Prostate gland (tissue), 2 donors: Measurements from ENCODE around the gene CREBL2. TPM values are rescaled to one million over a fixed set of nuclear protein-coding genes. Genes with fewer than 3 reads are reported as not detected.

ENCODE experiments used
- DNase-seq: peaks from one replicate; pipeline ENCODE4 v3.0.0-alpha.2; 2019; ENCODE audit warnings: low spot score
- H3K27ac ChIP-seq, 2 donors: fragments of 200-600 bp; sonication (generic); 2 replicates each; pipeline ENCODE4 v1.5.1; 2017 to 2019
- H3K27me3 ChIP-seq: fragments of 200-600 bp; sonication (generic); replicated peaks from 2 replicates; pipeline ENCODE4 v1.5.1; 2019; ENCODE audit not compliant: insufficient read depth
- H3K36me3 ChIP-seq, 2 donors: fragments of 200-600 bp; sonication (generic); 1 replicate in 1 of 2; 2 replicates in 1 of 2; pipeline versions ENCODE4 v1.5.1 to v1.8.1; 2017 to 2019
- H3K4me1 ChIP-seq: fragments of 200-600 bp; sonication (generic); replicated peaks from 2 replicates; pipeline ENCODE4 v1.5.1; 2019
- H3K4me3 ChIP-seq, 2 donors: fragments of 200-600 bp; sonication (generic); 2 replicates each; pipeline ENCODE4 v1.5.1; 2017 to 2019
- H3K9me3 ChIP-seq: fragments of 200-600 bp; sonication (generic); 2 replicates; pipeline ENCODE4 v1.5.1; 2017
- POLR2A ChIP-seq: fragments of 450-650 bp; IDR thresholded peaks from one replicate; pipeline ENCODE4 v1.6.1; 2016; ENCODE audit warnings: antibody characterized with exemption, mild to moderate bottlenecking
- POLR2AphosphoS5 ChIP-seq: sonication (generic); formaldehyde crosslinking; IDR thresholded peaks from one replicate; pipeline ENCODE4 v1.6.1; 2017; ENCODE audit warnings: antibody characterized with exemption
- WGBS: methylation state at CpG from one replicate; pipeline ENCODE4 v1.1.5; 2018; 5-methylcytosine and 5-hydroxymethylcytosine counted together
- intact Hi-C: fragments of 100-400 bp; cut with DNase I; formaldehyde crosslinking; loops from one replicate; pipeline ENCODE4 v1.14.2; 2022
- total RNA-seq, 2 donors: library from RNA; depleted of rRNA; stranded (reverse); fragments of >200 nt; gene quantifications; one replicate each; pipeline ENCODE4 v1.1.0, GENCODE V29; 2016
- TF ChIP-seq, protein P1 (sequence below), 4 experiments: fragments of 200-600 bp in 2 of 4; fragments of 450-650 bp in 2 of 4; sonication (generic) in 2 of 4; IDR thresholded peaks; 1 replicate in 3 of 4; 2 replicates in 1 of 4; pipeline ENCODE4 v1.5.1; 2016 to 2019; ENCODE audit warnings: antibody characterized with exemption in 4 of 4, mild to moderate bottlenecking in 2 of 4, moderate library complexity in 2 of 4

The CREBL2 gene
- total RNA-seq, 2 donors from 2014 or later, result 48.1 to 59.8 TPM

GRCh38 chr12:12683136-12683697, 71.5 kb downstream of the CREBL2 start:
- H3K27ac ChIP-seq, result no peak overlapping the region
- H3K4me1 ChIP-seq, result no peaks in the 10 kb centered on the region
- H3K36me3 ChIP-seq, result no peaks in the 10 kb centered on the region
- 86% methylated on average over 4 of the region's 4 CpGs for WGBS
- peaks cover 4% of the 10 kb centered on the region for H3K27me3 ChIP-seq
- TF ChIP-seq, protein P1, sequence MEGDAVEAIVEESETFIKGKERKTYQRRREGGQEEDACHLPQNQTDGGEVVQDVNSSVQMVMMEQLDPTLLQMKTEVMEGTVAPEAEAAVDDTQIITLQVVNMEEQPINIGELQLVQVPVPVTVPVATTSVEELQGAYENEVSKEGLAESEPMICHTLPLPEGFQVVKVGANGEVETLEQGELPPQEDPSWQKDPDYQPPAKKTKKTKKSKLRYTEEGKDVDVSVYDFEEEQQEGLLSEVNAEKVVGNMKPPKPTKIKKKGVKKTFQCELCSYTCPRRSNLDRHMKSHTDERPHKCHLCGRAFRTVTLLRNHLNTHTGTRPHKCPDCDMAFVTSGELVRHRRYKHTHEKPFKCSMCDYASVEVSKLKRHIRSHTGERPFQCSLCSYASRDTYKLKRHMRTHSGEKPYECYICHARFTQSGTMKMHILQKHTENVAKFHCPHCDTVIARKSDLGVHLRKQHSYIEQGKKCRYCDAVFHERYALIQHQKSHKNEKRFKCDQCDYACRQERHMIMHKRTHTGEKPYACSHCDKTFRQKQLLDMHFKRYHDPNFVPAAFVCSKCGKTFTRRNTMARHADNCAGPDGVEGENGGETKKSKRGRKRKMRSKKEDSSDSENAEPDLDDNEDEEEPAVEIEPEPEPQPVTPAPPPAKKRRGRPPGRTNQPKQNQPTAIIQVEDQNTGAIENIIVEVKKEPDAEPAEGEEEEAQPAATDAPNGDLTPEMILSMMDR (IDR thresholded peaks at IDR 0.05), result no peak
- TF ChIP-seq POLR2AphosphoS5 (no peak), POLR2A (no peak)
- H3K9me3 ChIP-seq, result no peaks in the 10 kb centered on the region
- no peak overlapping the region for H3K4me3 ChIP-seq
- DNase-seq, result no peak
- intact Hi-C loops, result no loop called here

DNA sequence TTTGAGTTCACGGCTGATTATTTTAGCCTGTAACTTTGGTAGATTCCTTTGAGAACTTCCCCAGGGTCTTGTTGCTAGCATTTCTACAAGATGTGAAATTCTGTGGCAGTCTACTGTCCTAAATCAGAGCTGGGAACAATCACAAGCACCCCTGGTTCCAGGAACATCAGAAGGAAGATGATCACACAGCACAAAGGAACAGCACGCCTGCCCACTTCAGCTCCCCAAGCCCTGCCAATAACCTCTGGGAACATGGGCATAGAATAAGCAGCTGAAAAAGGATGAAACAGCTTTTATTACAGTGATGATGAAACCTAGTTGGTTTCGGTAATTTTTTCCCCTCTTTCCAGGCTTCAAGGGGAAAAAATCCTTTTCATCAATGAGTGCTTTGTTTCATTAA, 72.0 kb downstream of the CREBL2 start:
- 65% methylated on average over 3 of the region's 3 CpGs for WGBS
- no peak for TF ChIP-seq POLR2AphosphoS5
- TF ChIP-seq, protein P1 (IDR thresholded peaks at IDR 0.05), result no peak
- Histone ChIP-seq H3K27me3 (peaks cover 4% of the 10 kb centered on the region), H3K36me3 (no peaks in the 10 kb centered on the region), H3K27ac (no peak overlapping the region), H3K9me3 (no peaks in the 10 kb centered on the region), H3K4me1 (no peaks in the 10 kb centered on the region), H3K4me3 (no peak overlapping the region)
- DNase-seq, result no peak
- intact Hi-C loops, result no loop called here

GRCh38 chr12:12684375-12685106, 72.9 kb downstream of the CREBL2 start:
- H3K4me1 ChIP-seq, result no peaks in the 10 kb centered on the region
- no peaks in the 10 kb centered on the region for H3K9me3 ChIP-seq
- no peak for DNase-seq
- TF ChIP-seq POLR2AphosphoS5 (no peak), POLR2A (no peak)
- TF ChIP-seq, protein P1 (IDR thresholded peaks at IDR 0.05), result no peak
- no peaks in the 10 kb centered on the region for H3K36me3 ChIP-seq
- no peak overlapping the region for H3K4me3 ChIP-seq
- WGBS, result 4% methylated on average over 5 of the region's 5 CpGs
- intact Hi-C loops, result no loop called here
- H3K27me3 ChIP-seq, result peaks cover 4% of the 10 kb centered on the region
- H3K27ac ChIP-seq, result no peak overlapping the region

- no peak overlapping the region for H3K27ac ChIP-seq
- H3K4me1 ChIP-seq, result no peaks in the 10 kb centered on the region
- TF ChIP-seq POLR2A (no peak), POLR2AphosphoS5 (no peak)
- TF ChIP-seq, protein P1 (IDR thresholded peaks at IDR 0.05), result no peak
- H3K4me3 ChIP-seq, result no peak overlapping the region
- no peaks in the 10 kb centered on the region for H3K9me3 ChIP-seq
- no peak for DNase-seq
- no peaks in the 10 kb centered on the region for H3K36me3 ChIP-seq
- H3K27me3 ChIP-seq, result peaks cover 4% of the 10 kb centered on the region
- intact Hi-C loops, result no loop called here
- 50% methylated on average over 4 of the region's 4 CpGs for WGBS
These were observed 73.6 kb downstream of the CREBL2 start for GRCh38 chr12:12685305-12685704.

GRCh38 chr12:12686472-12686871, 74.8 kb downstream of the CREBL2 start:
- no peak overlapping the region for H3K27ac ChIP-seq
- TF ChIP-seq POLR2A (no peak), POLR2AphosphoS5 (no peak)
- TF ChIP-seq, protein P1 (IDR thresholded peaks at IDR 0.05), result no peak
- H3K9me3 ChIP-seq, result no peaks in the 10 kb centered on the region
- H3K4me3 ChIP-seq, result no peak overlapping the region
- intact Hi-C loops, result no loop called here
- WGBS, result 100% methylated on average over 1 of the region's 1 CpG
- no peaks in the 10 kb centered on the region for H3K4me1 ChIP-seq
- H3K36me3 ChIP-seq, result no peaks in the 10 kb centered on the region
- no peak for DNase-seq
- peaks cover 4% of the 10 kb centered on the region for H3K27me3 ChIP-seq
